Measurements from ENCODE around the gene MYH3. TPM values are rescaled to one million over a fixed set of nuclear protein-coding genes. Genes with fewer than 3 reads are reported as not detected.

MYH3 gene
- total and polyA plus RNA-seq, 4 donors, result 0.43 to 2.0 (median 0.99) TPM

DNA sequence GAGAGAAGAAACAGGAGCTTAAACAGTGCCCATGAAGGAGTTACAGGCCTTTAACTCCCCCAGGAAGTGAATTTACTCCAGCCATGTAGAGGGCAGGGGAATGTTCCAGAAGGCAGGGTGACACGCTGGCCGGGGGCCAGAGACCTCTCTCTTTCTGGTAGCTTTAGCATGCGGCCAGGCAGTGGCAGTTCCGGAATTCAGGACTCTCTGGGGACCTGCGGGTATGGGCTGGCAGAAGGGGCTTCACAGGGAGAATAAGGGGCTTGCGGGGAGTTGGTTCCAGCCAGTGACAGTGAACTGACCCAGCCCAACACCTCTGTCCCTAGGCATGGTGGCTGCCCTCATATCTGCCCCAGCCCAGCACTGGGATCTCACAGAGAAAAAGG is 40.0 kb downstream of the MYH3 start:
- H3K36me3 ChIP-seq (ENCODE audit: control insufficient read depth in 4 of 4, insufficient read depth in 3 of 4, low read depth in 1 of 4, low read length in 3 of 4), result no peaks in the 10 kb centered on the region
- H3K27me3 ChIP-seq (ENCODE audit: control insufficient read depth in 4 of 4, insufficient read depth in 4 of 4, low read length in 3 of 4), result no peaks in the 10 kb centered on the region
- no peak overlapping the region for H3K4me3 ChIP-seq (ENCODE audit: low read depth in 1 of 3, low read length in 3 of 3)
- no peak overlapping the region for H3K27ac ChIP-seq (ENCODE audit: low read depth in 1 of 2, low read length in 2 of 2)
- no peaks in the 10 kb centered on the region for H3K4me1 ChIP-seq (ENCODE audit: control insufficient read depth in 4 of 4, insufficient read depth in 4 of 4, low read length in 3 of 4)
- TF ChIP-seq, protein P1, sequence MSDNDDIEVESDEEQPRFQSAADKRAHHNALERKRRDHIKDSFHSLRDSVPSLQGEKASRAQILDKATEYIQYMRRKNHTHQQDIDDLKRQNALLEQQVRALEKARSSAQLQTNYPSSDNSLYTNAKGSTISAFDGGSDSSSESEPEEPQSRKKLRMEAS (IDR thresholded peaks at IDR 0.05), result no peak
- TF ChIP-seq FOXA1 (IDR thresholded peaks at IDR 0.05), result no peak
- TF ChIP-seq, protein P2, sequence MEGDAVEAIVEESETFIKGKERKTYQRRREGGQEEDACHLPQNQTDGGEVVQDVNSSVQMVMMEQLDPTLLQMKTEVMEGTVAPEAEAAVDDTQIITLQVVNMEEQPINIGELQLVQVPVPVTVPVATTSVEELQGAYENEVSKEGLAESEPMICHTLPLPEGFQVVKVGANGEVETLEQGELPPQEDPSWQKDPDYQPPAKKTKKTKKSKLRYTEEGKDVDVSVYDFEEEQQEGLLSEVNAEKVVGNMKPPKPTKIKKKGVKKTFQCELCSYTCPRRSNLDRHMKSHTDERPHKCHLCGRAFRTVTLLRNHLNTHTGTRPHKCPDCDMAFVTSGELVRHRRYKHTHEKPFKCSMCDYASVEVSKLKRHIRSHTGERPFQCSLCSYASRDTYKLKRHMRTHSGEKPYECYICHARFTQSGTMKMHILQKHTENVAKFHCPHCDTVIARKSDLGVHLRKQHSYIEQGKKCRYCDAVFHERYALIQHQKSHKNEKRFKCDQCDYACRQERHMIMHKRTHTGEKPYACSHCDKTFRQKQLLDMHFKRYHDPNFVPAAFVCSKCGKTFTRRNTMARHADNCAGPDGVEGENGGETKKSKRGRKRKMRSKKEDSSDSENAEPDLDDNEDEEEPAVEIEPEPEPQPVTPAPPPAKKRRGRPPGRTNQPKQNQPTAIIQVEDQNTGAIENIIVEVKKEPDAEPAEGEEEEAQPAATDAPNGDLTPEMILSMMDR (IDR thresholded peaks at IDR 0.05; ENCODE audit: low read depth, low read length, missing input control), result no peak
- no peak for TF ChIP-seq NR2F2 (IDR thresholded peaks at IDR 0.05)
- TF ChIP-seq HNF4G (IDR thresholded peaks at IDR 0.05), result no peak
- TF ChIP-seq YY1 (IDR thresholded peaks at IDR 0.05), result no peak
- TF ChIP-seq SP1 (IDR thresholded peaks at IDR 0.05), result no peak
- 80% methylated on average over 6 of the region's 6 CpGs for WGBS
- no peak for DNase-seq (ENCODE audit: low spot score)
- H3K9ac ChIP-seq (ENCODE audit: low read depth in 1 of 2, low read length in 2 of 2), result no peak overlapping the region
- H3K9me3 ChIP-seq (ENCODE audit: control insufficient read depth in 4 of 4, low read length in 3 of 4), result no peaks in the 10 kb centered on the region

DNA sequence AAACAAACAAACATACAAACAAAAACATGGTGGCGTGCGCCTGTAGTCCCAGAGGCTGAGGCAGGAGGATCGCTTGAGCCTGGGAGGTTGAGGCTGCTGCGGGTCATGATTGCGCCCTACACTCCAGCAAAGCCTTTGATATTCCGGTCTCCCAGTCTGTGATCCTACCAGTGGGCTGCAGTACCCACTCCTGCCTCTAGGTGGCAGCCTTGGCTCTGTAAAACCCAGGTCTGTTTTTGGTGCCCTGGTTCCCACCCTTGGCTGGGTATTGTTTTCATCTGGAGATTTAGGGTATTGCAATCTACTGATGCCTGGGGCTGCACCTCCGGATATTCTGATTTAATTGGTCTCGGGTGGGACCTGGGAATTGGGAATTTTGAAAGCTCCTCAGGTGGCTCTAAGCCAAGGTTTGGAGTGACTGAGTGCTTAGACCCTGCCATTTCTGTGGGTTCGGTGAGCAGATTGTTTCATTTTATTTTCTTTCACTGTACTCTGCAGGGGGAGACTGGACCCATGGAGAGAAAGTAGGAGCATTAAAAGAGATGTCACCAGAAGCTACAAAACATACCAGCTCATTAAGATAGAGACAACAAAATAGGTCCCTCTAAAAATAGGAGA is 40.5 kb downstream of the MYH3 start:
- TF ChIP-seq FOXA2 (IDR thresholded peaks at IDR 0.05) (no peak), RAD21 (IDR thresholded peaks at IDR 0.05) (peak; percentile 63 to 77)
- TF ChIP-seq, protein P2 (IDR thresholded peaks at IDR 0.05; ENCODE audit: low read depth, low read length, missing input control), result peak; percentile 96
- Histone ChIP-seq H3K9me3 (ENCODE audit: control insufficient read depth in 4 of 4, low read length in 3 of 4) (no peaks in the 10 kb centered on the region), H3K27me3 (ENCODE audit: control insufficient read depth in 4 of 4, insufficient read depth in 4 of 4, low read length in 3 of 4) (no peaks in the 10 kb centered on the region), H3K36me3 (ENCODE audit: control insufficient read depth in 4 of 4, insufficient read depth in 3 of 4, low read depth in 1 of 4, low read length in 3 of 4) (no peaks in the 10 kb centered on the region), H3K27ac (ENCODE audit: low read depth in 1 of 2, low read length in 2 of 2) (no peak overlapping the region), H3K4me3 (ENCODE audit: low read depth in 1 of 3, low read length in 3 of 3) (no peak overlapping the region), H3K4me1 (ENCODE audit: control insufficient read depth in 4 of 4, insufficient read depth in 4 of 4, low read length in 3 of 4) (no peaks in the 10 kb centered on the region), H3K9ac (ENCODE audit: low read depth in 1 of 2, low read length in 2 of 2) (no peak overlapping the region)
- DNase-seq (ENCODE audit: low spot score), result peak; percentile 79
- 30% methylated on average over 9 of the region's 9 CpGs for WGBS

DNA sequence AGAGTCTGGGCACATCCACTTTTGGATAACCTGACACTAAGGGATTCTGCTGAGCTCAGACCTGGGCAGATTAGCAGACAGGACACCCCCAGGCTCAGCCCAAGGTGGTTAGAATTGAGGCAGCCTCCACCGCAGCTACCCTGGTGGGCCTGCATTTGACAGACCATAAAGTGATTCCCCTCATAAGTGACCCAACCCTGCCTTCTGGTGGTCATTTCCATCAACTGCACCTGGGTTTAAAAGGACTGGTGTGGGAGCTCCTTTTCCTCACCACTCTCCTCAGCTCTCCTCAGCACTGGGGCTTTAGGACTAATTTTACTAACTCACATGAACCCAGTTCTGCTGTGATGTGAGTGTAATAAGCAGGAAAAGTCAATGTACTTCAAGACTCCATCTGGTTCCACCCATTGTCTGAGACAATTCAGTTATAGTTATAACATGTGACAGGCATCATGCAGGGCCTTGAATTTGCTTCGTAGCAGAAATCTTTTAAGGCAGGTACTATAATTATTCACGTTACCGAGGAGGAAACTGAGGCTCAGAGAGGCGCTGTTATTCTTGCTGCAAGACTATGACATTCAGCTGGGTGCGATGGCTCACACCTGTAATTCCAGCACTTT is 42.5 kb downstream of the MYH3 start:
- 55% methylated on average over 6 of the region's 6 CpGs for WGBS
- Histone ChIP-seq H3K4me3 (ENCODE audit: low read depth in 1 of 3, low read length in 3 of 3) (no peak overlapping the region), H3K36me3 (ENCODE audit: control insufficient read depth in 4 of 4, insufficient read depth in 3 of 4, low read depth in 1 of 4, low read length in 3 of 4) (no peaks in the 10 kb centered on the region), H3K4me1 (ENCODE audit: control insufficient read depth in 4 of 4, insufficient read depth in 4 of 4, low read length in 3 of 4) (no peaks in the 10 kb centered on the region), H3K27ac (ENCODE audit: low read depth in 1 of 2, low read length in 2 of 2) (no peak overlapping the region), H3K9me3 (ENCODE audit: control insufficient read depth in 4 of 4, low read length in 3 of 4) (no peaks in the 10 kb centered on the region), H3K9ac (ENCODE audit: low read depth in 1 of 2, low read length in 2 of 2) (no peak overlapping the region), H3K27me3 (ENCODE audit: control insufficient read depth in 4 of 4, insufficient read depth in 4 of 4, low read length in 3 of 4) (no peaks in the 10 kb centered on the region)
- TF ChIP-seq, protein P3, sequence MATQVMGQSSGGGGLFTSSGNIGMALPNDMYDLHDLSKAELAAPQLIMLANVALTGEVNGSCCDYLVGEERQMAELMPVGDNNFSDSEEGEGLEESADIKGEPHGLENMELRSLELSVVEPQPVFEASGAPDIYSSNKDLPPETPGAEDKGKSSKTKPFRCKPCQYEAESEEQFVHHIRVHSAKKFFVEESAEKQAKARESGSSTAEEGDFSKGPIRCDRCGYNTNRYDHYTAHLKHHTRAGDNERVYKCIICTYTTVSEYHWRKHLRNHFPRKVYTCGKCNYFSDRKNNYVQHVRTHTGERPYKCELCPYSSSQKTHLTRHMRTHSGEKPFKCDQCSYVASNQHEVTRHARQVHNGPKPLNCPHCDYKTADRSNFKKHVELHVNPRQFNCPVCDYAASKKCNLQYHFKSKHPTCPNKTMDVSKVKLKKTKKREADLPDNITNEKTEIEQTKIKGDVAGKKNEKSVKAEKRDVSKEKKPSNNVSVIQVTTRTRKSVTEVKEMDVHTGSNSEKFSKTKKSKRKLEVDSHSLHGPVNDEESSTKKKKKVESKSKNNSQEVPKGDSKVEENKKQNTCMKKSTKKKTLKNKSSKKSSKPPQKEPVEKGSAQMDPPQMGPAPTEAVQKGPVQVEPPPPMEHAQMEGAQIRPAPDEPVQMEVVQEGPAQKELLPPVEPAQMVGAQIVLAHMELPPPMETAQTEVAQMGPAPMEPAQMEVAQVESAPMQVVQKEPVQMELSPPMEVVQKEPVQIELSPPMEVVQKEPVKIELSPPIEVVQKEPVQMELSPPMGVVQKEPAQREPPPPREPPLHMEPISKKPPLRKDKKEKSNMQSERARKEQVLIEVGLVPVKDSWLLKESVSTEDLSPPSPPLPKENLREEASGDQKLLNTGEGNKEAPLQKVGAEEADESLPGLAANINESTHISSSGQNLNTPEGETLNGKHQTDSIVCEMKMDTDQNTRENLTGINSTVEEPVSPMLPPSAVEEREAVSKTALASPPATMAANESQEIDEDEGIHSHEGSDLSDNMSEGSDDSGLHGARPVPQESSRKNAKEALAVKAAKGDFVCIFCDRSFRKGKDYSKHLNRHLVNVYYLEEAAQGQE (IDR thresholded peaks at IDR 0.05), result no peak
- peak; percentile 65 to 75 for TF ChIP-seq RAD21 (IDR thresholded peaks at IDR 0.05)
- TF ChIP-seq, protein P2 (IDR thresholded peaks at IDR 0.05; ENCODE audit: low read depth, low read length, missing input control), result peak; percentile 69
- DNase-seq (ENCODE audit: low spot score), result peak; percentile 54
